Body of pancreas (tissue), 4 donors: ENCODE results near the gene RPS6KA3.
"Not testable (repeated sequence)": the region's sequence is repeated elsewhere in the genome, so short reads cannot be mapped to it uniquely, and the experiment has no call there.

ENCODE experiments used
- POLR2A ChIP-seq, 3 donors: fragments of 450-650 bp; IDR thresholded peaks; one replicate each; pipeline ENCODE4 v1.6.1; 2016; ENCODE audit warnings: antibody characterized with exemption in 3 of 3, mild to moderate bottlenecking in 2 of 3
- TF ChIP-seq, protein P1 (sequence below), 7 experiments: fragments of 450-650 bp in 4 of 7; fragments of 200-600 bp in 3 of 7; sonication (generic) in 3 of 7; IDR thresholded peaks; one replicate each; pipeline ENCODE4 v1.5.1; 2016 to 2019; ENCODE audit warnings: antibody characterized with exemption in 7 of 7

DNA sequence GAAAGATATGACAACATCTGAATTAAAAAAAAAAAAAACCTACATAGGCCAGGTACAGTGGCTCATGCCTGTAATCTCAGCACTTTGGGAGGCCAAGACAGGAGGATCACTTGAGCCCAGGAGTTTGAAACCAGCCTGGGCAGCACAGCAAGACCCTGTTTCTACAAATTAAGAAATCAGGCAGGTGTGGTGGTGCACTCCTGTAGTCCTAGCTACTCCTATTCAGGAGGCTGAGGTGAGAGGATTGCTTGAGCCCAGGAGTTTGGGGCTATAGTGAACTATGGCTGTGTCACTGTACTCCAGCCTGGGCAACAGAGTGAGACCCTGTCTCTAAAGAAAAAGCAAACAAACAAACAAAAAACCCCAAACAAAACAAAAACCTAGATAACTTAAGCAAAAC, 104.2 kb downstream of the RPS6KA3 start:
- TF ChIP-seq, protein P1, sequence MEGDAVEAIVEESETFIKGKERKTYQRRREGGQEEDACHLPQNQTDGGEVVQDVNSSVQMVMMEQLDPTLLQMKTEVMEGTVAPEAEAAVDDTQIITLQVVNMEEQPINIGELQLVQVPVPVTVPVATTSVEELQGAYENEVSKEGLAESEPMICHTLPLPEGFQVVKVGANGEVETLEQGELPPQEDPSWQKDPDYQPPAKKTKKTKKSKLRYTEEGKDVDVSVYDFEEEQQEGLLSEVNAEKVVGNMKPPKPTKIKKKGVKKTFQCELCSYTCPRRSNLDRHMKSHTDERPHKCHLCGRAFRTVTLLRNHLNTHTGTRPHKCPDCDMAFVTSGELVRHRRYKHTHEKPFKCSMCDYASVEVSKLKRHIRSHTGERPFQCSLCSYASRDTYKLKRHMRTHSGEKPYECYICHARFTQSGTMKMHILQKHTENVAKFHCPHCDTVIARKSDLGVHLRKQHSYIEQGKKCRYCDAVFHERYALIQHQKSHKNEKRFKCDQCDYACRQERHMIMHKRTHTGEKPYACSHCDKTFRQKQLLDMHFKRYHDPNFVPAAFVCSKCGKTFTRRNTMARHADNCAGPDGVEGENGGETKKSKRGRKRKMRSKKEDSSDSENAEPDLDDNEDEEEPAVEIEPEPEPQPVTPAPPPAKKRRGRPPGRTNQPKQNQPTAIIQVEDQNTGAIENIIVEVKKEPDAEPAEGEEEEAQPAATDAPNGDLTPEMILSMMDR (IDR thresholded peaks at IDR 0.05) = not testable (repeated sequence)
- not testable (repeated sequence) for TF ChIP-seq POLR2A (IDR thresholded peaks at IDR 0.05)
